WERI-Rb-1 (cell line): ENCODE results near the gene HNRNPA0.

Experiments used
- DNase-seq: peaks from one replicate; pipeline ENCODE4 v3.0.0-alpha.2; 2020
- H3K27ac ChIP-seq: fragments of 250-450 bp; sonication (Bioruptor Pico); 2 replicates; pipeline ENCODE4 v1.5.1; 2020; ENCODE audit warnings: mild to moderate bottlenecking, moderate library complexity
- H3K27me3 ChIP-seq: fragments of 250-450 bp; sonication (Bioruptor Pico); 2 replicates; pipeline ENCODE4 v1.5.1; 2021; ENCODE audit warnings: mild to moderate bottlenecking, low read depth, moderate library complexity; ENCODE audit not compliant: insufficient read depth, severe bottlenecking
- H3K36me3 ChIP-seq: fragments of 250-450 bp; sonication (Bioruptor Pico); 2 replicates; pipeline ENCODE4 v1.5.1; 2020; ENCODE audit warnings: mild to moderate bottlenecking, moderate library complexity
- H3K4me3 ChIP-seq: 2 replicates; pipeline ENCODE4 v1.5.1; 2011; ENCODE audit warnings: low read depth, mild to moderate bottlenecking, control low read depth, low read length
- H3K9me3 ChIP-seq: fragments of 250-450 bp; sonication (Bioruptor Pico); 2 replicates; pipeline ENCODE4 v1.5.1; 2021; ENCODE audit warnings: mild to moderate bottlenecking, moderate library complexity; ENCODE audit not compliant: severe bottlenecking
- TF ChIP-seq, protein P1 (sequence below): IDR thresholded peaks from 2 replicates; pipeline ENCODE4 v1.5.1; 2011; ENCODE audit warnings: low read depth, mild to moderate bottlenecking, control low read depth, inconsistent platforms, low read length

HNRNPA0 gene

DNA sequence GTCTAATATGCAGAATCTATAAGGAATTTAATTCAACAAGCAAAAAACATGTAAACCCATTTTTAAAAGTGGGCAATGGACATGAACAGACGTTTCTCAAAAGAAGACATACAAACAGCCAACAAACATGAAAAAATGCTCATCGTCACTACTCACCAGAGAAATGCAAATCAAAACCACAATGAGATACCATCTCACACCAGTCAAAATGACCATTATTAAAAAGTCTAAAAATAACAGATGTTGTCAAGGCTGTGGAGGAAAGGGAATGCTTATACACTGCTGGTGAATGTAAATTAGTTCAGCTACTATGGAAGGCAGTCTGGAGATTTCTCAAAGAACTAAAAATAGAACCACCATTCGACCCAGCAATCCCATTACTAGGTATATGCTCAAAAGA, 15.2 kb downstream of the HNRNPA0 start:
- H3K27ac ChIP-seq = no peak overlapping the region
- TF ChIP-seq, protein P1, sequence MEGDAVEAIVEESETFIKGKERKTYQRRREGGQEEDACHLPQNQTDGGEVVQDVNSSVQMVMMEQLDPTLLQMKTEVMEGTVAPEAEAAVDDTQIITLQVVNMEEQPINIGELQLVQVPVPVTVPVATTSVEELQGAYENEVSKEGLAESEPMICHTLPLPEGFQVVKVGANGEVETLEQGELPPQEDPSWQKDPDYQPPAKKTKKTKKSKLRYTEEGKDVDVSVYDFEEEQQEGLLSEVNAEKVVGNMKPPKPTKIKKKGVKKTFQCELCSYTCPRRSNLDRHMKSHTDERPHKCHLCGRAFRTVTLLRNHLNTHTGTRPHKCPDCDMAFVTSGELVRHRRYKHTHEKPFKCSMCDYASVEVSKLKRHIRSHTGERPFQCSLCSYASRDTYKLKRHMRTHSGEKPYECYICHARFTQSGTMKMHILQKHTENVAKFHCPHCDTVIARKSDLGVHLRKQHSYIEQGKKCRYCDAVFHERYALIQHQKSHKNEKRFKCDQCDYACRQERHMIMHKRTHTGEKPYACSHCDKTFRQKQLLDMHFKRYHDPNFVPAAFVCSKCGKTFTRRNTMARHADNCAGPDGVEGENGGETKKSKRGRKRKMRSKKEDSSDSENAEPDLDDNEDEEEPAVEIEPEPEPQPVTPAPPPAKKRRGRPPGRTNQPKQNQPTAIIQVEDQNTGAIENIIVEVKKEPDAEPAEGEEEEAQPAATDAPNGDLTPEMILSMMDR = no peak
- no peaks in the 10 kb centered on the region for H3K36me3 ChIP-seq

DNA sequence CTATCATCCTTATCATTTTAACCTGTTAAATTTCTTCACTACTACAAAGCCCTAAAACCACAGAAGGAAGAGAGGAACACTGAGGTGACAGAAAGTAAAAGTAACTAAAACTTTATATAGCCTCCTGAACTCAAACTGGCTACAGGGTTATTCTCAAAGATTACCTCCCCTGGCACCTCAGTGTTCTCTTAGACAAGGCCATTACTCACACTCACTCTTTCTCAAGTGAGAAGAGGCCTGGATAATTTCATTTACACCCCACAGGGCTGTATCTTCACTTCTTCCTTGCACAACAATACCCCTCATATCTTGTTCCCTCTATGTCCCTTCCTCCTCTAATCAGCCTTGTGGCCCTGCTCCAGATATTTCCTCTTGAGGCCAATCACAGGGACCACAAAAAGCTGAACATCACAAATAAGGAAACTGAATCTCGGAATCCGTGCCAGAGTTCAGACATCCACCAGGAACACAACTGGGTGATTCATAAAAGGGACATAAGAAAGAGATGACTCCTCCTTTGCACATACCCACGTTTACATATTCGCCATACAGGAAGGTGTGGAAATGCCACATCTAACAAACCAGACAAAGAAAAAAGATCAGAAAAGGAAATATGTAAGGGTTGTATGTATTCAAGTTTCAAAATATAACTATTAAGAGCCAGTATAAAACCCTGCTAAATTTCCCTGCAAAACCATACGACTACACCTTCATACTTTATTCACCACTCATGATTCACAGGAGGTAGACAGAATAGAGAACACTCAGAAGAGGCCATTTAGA, 16.6 kb downstream of the HNRNPA0 start:
- Histone ChIP-seq H3K4me3 (no peak overlapping the region), H3K27me3 (no peaks in the 10 kb centered on the region), H3K27ac (no peak overlapping the region), H3K9me3 (no peaks in the 10 kb centered on the region), H3K36me3 (no peaks in the 10 kb centered on the region)
- no peak for DNase-seq
- TF ChIP-seq, protein P1 = no peak

More for the DNA sequence above, 15.2 kb downstream of the HNRNPA0 start:
- no peaks in the 10 kb centered on the region for H3K27me3 ChIP-seq
- H3K4me3 ChIP-seq = no peak overlapping the region
- H3K9me3 ChIP-seq = no peaks in the 10 kb centered on the region
- DNase-seq = no peak

DNA sequence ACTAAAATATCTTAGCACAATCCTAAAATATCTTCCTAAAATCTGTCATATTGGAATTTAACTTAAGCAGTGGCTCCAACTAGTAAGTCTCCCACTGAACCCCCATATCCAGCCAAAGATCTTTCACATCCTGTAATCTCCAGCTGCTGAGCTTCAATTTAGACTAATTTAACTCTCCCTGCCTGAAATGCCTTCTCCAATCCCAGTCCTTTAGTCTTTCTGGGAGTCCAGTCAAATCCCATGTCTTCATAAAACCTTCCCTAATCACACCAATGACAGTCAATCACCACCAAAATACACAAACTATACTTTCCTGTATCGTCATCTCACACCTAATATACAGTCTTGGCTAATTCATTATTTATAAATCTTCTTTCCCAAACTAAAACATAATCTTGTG, 17.7 kb downstream of the HNRNPA0 start:
- H3K27me3 ChIP-seq = no peaks in the 10 kb centered on the region
- no peaks in the 10 kb centered on the region for H3K36me3 ChIP-seq
- TF ChIP-seq, protein P1 = no peak
- H3K9me3 ChIP-seq = no peaks in the 10 kb centered on the region
- no peak overlapping the region for H3K27ac ChIP-seq
- no peak for DNase-seq
- no peak overlapping the region for H3K4me3 ChIP-seq

DNA sequence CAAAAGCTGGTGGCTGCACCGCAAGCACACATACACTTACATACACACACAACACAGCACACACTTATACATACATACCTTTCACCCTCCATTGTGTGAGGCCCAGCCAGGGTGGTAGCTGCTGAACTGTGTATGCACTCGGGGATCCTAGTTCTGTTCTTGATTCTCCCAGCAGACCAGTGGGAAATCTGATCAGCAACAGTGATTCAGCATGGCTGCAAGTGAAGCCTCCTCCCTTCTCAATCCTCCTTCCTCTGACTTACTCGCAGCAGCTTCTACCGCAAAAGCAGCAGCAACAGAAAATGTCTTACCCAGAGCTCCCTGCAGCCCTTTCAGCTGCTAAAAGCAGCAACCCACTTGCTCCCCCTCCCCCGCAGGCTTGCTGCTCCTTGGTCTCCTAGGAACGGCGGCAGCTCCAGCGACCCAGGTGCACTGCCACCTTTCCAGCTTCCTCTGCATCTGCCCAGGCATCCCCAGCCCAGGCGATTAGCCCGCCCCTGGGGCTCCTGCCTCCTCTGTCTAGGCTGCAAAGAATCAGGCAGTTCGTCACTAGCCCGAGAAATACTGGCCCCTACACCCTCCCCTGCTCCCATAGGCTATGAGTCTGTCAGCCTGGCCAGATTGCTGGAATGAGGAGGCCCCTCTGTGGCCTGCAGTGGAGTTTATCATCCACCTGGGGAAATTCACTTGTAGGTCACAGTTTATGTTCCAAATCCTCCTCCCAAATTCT, 18.4 kb downstream of the HNRNPA0 start, which contains the start of gene KLHL3:
Gene KLHL3, minus strand, starts transcription at position 535 of the 730 bp plus-strand sequence. Its CDS starts 443 bp downstream, at position 92.
- Histone ChIP-seq H3K36me3 (no peaks in the 10 kb centered on the region), H3K9me3 (no peaks in the 10 kb centered on the region), H3K27me3 (no peaks in the 10 kb centered on the region), H3K4me3 (peak within 1 kb of the TSS; percentile 48), H3K27ac (peak within 1 kb of the TSS; percentile 48)
- TF ChIP-seq, protein P1 = peak; percentile 54; the same call in 1 of the 2 replicates
- DNase-seq = peak; percentile 80

DNA sequence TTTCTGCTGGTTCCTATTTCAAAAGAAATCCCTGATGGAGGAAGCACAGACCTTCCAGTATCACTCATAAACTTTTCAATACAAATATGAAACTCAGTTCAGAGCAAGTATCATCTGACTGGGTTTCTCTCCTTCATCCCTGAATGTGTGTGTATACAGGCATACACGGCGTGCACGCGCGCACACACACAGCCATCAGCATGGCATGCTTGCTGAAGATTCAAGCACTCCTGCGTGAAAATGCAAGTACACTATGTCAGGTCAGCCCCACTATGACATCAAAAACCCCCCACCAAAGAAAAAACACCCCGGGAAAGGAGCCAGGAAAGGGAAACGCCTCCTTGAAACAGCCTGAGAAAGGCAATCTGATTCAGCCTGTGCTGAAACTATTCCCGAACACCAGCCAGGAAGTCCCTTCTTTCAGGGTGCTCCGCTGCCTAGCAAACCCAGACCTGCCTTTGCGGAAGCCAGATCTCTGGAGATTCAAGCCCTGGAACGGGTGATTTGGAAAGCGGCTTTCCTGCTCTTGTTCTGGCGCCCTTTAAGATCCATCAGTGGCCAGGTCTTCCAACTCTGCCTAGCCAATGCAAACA, 19.1 kb downstream of the HNRNPA0 start:
- Histone ChIP-seq H3K9me3 (no peaks in the 10 kb centered on the region), H3K4me3 (peak overlapping the region; percentile 48), H3K27me3 (no peaks in the 10 kb centered on the region), H3K36me3 (no peaks in the 10 kb centered on the region), H3K27ac (peak overlapping the region; percentile 48)
- peak; percentile 30 for DNase-seq
- TF ChIP-seq, protein P1 = no peak
